Activated B cell treated with CpG ODN at 0.5 μM for 24 hours (primary cell): ENCODE measurements around the gene FAM209A. TPM values are rescaled to one million over a fixed set of nuclear protein-coding genes. Genes with fewer than 3 reads are reported as not detected.

Experiments
- ATAC-seq: fragments of 200-7000 bp; cut with Tn5 transposase; one replicate; pipeline ENCODE4 v1.10.0; 2021; ENCODE audit warnings: low read depth, mild to moderate bottlenecking, moderate library complexity
- CTCF ChIA-PET: fragments of 350-600 bp; sonication (Branson Sonifier 250); formaldehyde crosslinking; loops from one replicate; lab custom pipeline; 2021; ENCODE audit warnings: antibody characterized with exemption; lab: Charles Lee
- POLR2A ChIA-PET: fragments of 350-600 bp; sonication (Branson Sonifier 250); formaldehyde crosslinking; loops from one replicate; lab custom pipeline; 2021; ENCODE audit warnings: antibody characterized with exemption; lab: Charles Lee
- DNase-seq: peaks from one replicate; pipeline ENCODE4 v3.0.0; 2022
- H3K27ac Mint-ChIP-seq: one replicate; pipeline ENCODE4 v1.8.0; 2020; ENCODE audit warnings: mixed read lengths
- H3K27me3 Mint-ChIP-seq: one replicate; pipeline ENCODE4 v1.8.0; 2021; ENCODE audit warnings: mixed read lengths
- H3K36me3 Mint-ChIP-seq: one replicate; pipeline ENCODE4 v1.8.0; 2021; ENCODE audit warnings: low read depth, mixed read lengths
- H3K4me1 Mint-ChIP-seq: one replicate; pipeline ENCODE4 v1.8.0; 2021; ENCODE audit warnings: mixed read lengths
- H3K4me3 Mint-ChIP-seq: one replicate; pipeline ENCODE4 v1.8.0; 2020; ENCODE audit warnings: mild to moderate bottlenecking, mixed read lengths
- H3K9me3 Mint-ChIP-seq: one replicate; pipeline ENCODE4 v1.8.0; 2020; ENCODE audit warnings: mixed read lengths
- CTCF ChIP-seq: fragments of 200-600 bp; IDR thresholded peaks from one replicate; pipeline ENCODE4 v1.8.0; 2022; ENCODE audit warnings: antibody characterized with exemption, mild to moderate bottlenecking
- intact Hi-C: fragments of 100-400 bp; cut with micrococcal nuclease; formaldehyde crosslinking; loops from one replicate; pipeline ENCODE4 v1.15.1; 2024
- total RNA-seq: library from RNA; stranded (reverse); gene quantifications from 2 replicates; pipeline ENCODE4 v1.2.3, GENCODE V29; 2022

FAM209A gene
- total RNA-seq, 1 donor from 2014 or later = 1.9 TPM

GRCh38 chr20:56537997-56538396 is 13.5 kb downstream of the FAM209A start:
- H3K4me1 Mint-ChIP-seq = no peaks in the 10 kb centered on the region
- no peak overlapping the region for H3K27ac Mint-ChIP-seq
- peaks cover 4% of the 10 kb centered on the region for H3K36me3 Mint-ChIP-seq
- ChIA-PET POLR2A (no interaction called here), CTCF (no interaction called here)
- DNase-seq (no peak), ATAC-seq (no peak)
- no peaks in the 10 kb centered on the region for H3K9me3 Mint-ChIP-seq
- no peaks in the 10 kb centered on the region for H3K27me3 Mint-ChIP-seq
- no peak overlapping the region for H3K4me3 Mint-ChIP-seq
- TF ChIP-seq CTCF = no peak
- intact Hi-C loops = no loop called here

- H3K27me3 Mint-ChIP-seq = no peaks in the 10 kb centered on the region
- ATAC-seq (no peak), DNase-seq (no peak)
- H3K4me3 Mint-ChIP-seq = no peak overlapping the region
- no peaks in the 10 kb centered on the region for H3K4me1 Mint-ChIP-seq
- POLR2A ChIA-PET = no interaction called here
- no peaks in the 10 kb centered on the region for H3K9me3 Mint-ChIP-seq
- no peak for TF ChIP-seq CTCF
- CTCF ChIA-PET = interaction anchor here (0.9 to 1.2 kb wide), 2 partner anchors 8 to 10 kb away, joined by 3 to 4 read pairs; no protein-coding TSS in a partner anchor
- H3K27ac Mint-ChIP-seq = no peak overlapping the region
- peaks cover 4% of the 10 kb centered on the region for H3K36me3 Mint-ChIP-seq
- intact Hi-C loops = no loop called here
These were observed 15.9 kb downstream of the FAM209A start for GRCh38 chr20:56540415-56540814.

GRCh38 chr20:56542489-56543030 is 18.0 kb downstream of the FAM209A start:
- Mint-ChIP-seq H3K4me3 (no peak overlapping the region), H3K4me1 (no peaks in the 10 kb centered on the region), H3K27ac (no peak overlapping the region), H3K27me3 (no peaks in the 10 kb centered on the region), H3K9me3 (no peaks in the 10 kb centered on the region), H3K36me3 (no peaks in the 10 kb centered on the region)
- ATAC-seq (no peak), DNase-seq (no peak)
- TF ChIP-seq CTCF = no peak
- CTCF ChIA-PET = no interaction called here
- intact Hi-C loops = no loop called here
- POLR2A ChIA-PET = no interaction called here

DNA sequence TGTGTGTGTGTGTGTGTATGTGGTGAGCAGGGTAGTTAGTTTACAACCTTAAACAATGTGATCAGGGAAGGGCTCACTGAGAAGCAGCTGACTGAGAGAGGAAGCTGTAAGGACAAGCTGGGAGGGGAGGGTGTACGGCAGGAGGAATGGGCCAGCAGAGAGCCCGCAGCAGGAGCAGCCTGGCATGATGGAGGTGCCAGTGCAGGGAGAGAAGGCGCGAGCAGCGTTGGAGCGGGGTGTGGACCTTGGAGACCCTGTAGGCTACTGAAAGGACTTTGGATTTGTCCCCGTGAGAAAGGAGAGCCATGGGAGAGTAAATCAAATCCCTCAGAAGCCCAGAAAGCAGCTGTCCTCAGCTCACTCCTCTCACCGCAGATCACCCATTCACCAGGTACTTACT is 27.0 kb downstream of the FAM209A start:
- DNase-seq (no peak), ATAC-seq (no peak)
- peaks cover 8% of the 10 kb centered on the region for H3K4me1 Mint-ChIP-seq
- H3K27ac Mint-ChIP-seq = no peak overlapping the region
- no peaks in the 10 kb centered on the region for H3K36me3 Mint-ChIP-seq
- intact Hi-C loops = loop anchor here (5.0 kb wide), 1 partner anchor 946 kb away; no protein-coding TSS in a partner anchor
- ChIA-PET POLR2A (no interaction called here), CTCF (interaction anchor here (1.4 to 2.2 kb wide), 4 partner anchors 11 to 795 kb away, joined by 3 to 11 read pairs (median 8); partner anchors contain the start of gene FAM210B)
- no peaks in the 10 kb centered on the region for H3K27me3 Mint-ChIP-seq
- TF ChIP-seq CTCF = no peak
- no peaks in the 10 kb centered on the region for H3K9me3 Mint-ChIP-seq
- no peak overlapping the region for H3K4me3 Mint-ChIP-seq

- TF ChIP-seq CTCF = no peak
- no peak overlapping the region for H3K27ac Mint-ChIP-seq
- H3K27me3 Mint-ChIP-seq = no peaks in the 10 kb centered on the region
- no peak for DNase-seq
- intact Hi-C loops = loop anchor here (5.0 kb wide), 1 partner anchor 944 kb away; no protein-coding TSS in a partner anchor
- no peaks in the 10 kb centered on the region for H3K36me3 Mint-ChIP-seq
- no peak overlapping the region for H3K4me3 Mint-ChIP-seq
- no peak for ATAC-seq
- ChIA-PET POLR2A (no interaction called here), CTCF (no interaction called here)
- H3K4me1 Mint-ChIP-seq = peaks cover 8% of the 10 kb centered on the region
- H3K9me3 Mint-ChIP-seq = no peaks in the 10 kb centered on the region
These were observed 28.5 kb downstream of the FAM209A start for GRCh38 chr20:56552911-56553629.
